ENCODE results near the gene ODR4.
A peak's percentile ranks its signal among the peaks of the same experiment; 100 is the strongest.
"Not testable (repeated sequence)": the region's sequence is repeated elsewhere in the genome, so short reads cannot be mapped to it uniquely, and the experiment has no call there.

Gene ODR4

GRCh38 chr1:186375152-186375928, at the start of gene ODR4, which contains the start of gene TPR:
Gene ODR4 (plus strand): TSS chr1:186375838. CDS start chr1:186379786, 3,948 bp downstream.
Gene TPR (minus strand): TSS chr1:186375253. CDS start chr1:186375028, 225 bp downstream.
- DNase-seq (ENCODE audit: low spot score), result peak; percentile 97

DNA sequence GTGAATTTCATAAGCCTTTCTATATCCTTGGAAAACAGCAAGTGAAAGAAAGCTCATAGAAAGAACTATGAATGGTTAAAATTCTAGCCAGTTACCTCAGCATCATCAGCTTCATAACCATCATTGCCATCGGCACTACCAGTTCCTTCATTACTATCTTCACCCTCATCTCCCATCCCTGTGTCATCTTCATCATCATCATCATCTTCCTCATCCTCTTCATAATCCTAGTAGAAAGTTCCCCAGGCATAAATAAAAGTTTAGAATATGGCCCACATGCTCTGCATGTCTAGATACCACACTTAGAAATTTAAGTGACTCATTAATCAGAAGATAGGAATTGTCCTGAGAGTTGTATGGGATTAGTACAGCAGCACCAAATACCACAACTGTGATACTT, 49.6 kb upstream of the ODR4 start:
- DNase-seq (ENCODE audit: low spot score), result no peak

DNA sequence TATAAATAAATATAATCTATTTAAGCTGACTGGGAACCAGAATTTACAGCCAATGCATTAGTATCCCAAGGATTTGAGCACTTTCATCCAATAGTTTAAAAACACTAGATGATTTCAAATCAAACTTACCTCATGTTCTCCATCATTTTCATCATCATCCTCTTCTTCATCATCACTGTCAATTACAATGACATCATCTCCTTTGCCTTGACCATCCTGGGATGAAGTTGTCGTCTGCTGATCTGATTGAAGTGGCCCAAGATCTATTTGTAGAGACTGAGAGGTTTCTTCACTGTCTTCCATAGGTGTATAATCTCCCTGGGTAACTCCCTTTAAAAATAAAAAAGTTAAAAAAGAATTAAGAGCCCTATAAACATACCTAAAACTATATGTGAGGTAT, 48.3 kb upstream of the ODR4 start:
- no peak for DNase-seq (ENCODE audit: low spot score)

DNA sequence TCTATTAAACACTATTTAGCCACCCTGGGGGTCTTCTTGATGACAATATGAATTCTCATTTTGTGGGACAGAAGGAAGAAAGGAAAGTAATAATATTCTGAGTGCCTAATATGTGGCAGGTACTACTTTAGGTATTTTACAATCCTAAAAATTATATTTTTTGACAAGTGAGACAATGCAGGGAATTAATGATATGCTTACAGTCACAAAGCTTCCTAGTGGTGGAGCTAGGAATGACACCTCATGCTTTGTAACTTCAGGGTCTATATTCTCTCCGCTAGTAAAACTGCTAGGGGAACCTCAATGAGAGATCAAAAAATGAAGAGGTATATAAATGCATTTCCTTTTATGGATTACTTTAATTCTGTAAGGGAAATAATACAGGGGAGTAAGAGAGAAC, 44.9 kb upstream of the ODR4 start:
- no peak for DNase-seq (ENCODE audit: low spot score)

DNA sequence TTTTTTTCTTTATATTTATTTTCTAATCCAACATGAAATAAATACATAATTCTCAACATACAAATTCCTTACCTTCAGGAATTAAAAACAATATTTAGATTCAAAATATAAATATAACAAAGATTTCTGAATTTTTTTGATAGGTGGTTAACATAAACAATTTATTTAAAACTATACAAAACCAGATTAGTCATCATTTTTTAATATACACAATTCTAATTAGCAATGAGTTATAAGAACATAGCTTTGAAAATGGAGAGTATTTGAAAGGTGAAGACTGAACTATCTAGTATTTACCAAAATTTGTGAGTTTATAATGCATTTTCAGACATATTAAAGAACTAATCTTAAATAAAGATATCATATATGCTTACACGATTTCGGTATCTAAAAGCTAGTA, 38.1 kb upstream of the ODR4 start:
- no peak for DNase-seq (ENCODE audit: low spot score)

DNA sequence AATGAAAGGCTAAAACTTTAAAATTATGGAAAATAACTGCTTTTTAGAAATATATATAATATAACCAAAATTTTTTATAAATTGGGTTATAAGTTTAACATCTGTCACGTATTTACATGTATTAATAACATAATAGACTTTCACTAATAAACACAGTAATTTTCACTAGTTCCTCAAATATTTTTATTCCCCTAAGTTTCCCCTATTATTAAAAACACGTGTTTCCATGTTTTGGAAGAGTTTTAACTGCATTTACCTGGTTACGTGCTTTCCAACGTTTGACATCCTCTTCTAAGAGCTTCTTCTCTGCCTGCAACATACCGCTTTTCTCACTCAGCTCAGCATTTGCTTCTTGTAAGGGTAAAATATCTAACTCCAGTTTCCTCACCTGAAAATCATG, 34.9 kb upstream of the ODR4 start:
- DNase-seq (ENCODE audit: low spot score), result no peak

- DNase-seq (ENCODE audit: low spot score), result not testable (repeated sequence)
These were observed 27.6 kb upstream of the ODR4 start for GRCh38 chr1:186347837-186348691.

DNA sequence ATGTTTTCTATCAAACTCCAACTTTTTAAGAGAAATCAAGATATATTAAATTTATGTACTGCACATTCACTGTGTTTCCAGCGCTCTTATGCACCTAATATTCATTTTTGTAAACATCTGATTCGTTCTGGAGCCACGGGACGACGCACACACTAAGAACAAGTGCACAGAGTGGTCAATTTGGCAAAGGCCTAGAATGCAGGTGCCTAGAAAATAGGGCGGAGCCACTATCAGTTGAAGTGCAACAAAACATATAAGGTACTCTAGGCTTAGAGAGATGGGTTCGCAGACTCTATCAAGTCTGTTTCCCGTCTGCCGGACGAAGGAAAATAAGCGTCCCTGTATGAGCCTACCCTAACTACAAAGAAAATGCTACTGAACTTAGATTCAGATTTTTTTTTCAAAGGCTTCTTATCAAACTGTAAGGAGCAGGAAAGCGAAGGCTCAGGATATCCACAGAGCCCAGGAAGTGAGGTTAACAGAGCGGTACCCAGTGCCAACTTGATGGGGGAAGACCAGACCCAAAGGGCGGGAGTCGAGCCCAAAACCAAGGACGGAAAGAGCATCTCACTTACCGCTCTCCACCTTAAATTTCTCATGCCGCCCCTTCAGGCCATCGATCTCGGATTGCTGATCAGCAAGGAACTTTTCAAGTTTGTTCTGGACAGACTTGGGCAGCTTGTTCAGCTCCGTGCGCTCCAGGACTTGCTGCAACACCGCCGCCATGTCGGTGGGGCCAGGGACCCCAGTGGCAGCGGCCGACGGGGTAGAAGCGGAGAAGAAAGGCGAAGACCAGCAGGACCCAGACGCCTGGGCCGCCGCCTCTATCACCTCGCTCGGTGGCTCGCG, 1.1 kb upstream of the ODR4 start:
- peak; percentile 40 for DNase-seq (ENCODE audit: low spot score)

DNA sequence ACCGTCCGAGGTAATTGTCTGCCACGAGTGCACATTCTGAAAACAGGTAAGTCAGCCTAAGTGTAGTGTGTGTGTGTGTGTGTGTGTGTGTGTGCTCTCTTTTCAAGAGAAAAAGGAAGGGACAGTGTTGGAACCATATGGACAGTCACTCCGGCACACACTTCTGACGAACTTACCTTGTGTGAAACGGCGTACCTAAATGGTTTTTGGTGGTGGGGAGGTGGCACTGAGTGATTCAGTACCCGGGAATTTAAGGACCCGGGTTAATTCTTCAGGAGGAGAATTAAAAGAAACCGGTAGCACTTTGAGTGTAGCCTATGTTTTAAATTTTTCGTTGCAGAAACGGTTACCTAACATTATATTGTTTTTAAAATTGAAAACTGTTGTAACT, 286 bp downstream of the ODR4 start:
- no peak for DNase-seq (ENCODE audit: low spot score)

DNA sequence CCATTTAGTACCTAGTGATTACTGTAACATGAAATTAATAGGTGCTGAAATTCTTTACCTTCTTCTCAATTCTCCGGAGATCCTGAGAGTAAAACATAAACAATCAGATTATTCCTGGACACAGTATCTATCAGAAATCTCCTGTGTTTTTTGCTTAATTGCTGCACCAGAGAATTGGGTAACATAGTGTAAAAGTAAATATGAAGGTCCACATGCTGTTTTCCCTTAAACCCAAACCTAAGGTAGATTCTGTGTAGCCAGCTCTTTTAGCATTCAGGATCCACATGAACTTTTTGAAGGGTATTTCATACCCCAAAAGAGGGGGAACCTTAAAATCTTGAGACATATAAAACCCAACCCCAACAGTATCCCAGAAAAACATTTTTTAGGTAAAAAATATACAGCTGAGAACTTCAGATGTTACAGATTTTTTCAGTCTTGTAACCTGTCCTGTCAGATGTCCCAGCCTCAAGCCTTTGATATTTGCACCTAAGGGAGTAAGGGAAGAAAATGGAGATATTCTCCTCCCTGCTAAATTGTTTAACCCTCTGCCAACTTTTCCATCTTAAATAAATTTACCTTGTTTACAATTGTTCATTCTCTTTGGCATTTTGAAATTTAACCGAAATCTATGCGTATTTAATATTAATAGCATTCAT, 11.2 kb downstream of the ODR4 start:
- no peak for DNase-seq (ENCODE audit: low spot score)

DNA sequence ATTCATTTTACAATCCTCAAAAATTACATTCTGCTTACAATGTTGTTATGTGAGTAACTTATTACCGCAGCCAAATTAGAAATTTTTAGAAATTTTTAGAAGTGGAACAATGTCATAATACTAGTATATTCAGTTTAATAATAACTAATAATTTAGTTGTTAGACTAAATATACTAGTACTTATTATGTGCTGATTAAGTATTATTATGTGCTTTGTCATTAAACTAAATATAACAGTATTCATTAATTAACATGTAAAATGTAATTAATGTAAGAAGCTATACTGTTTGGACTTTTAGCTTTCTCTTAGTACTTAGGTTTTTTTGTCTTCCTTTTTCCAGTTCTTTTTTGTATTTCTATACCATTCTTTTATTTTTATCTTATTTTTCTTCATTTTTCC, 15.3 kb downstream of the ODR4 start:
- no peak for DNase-seq (ENCODE audit: low spot score)

GRCh38 chr1:186391841-186392240, 16.2 kb downstream of the ODR4 start:
- DNase-seq (ENCODE audit: low spot score), result no peak

- DNase-seq (ENCODE audit: low spot score), result not testable (repeated sequence)
These were observed 17.1 kb downstream of the ODR4 start for GRCh38 chr1:186392711-186393110.

- DNase-seq (ENCODE audit: low spot score), result not testable (repeated sequence)
These were observed 25.8 kb downstream of the ODR4 start for GRCh38 chr1:186401446-186401845.

DNA sequence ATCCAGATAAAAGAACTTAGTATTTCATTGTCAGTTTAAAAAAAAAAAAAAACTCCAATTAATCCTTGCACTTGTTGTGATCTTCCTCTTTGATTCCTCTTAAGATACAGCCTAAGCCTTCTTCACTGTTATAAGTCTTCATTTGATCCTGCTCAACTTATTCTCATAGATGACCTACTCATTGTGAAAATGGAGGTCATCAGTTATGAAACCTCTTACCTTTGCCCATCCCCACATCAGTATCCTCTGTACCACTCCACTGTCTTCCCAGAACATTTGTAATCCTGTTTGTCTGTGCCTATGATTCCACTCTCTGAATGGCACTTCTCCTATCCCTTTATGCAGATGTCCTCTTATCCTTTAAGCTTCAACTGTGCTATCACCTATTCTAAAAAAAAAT, 28.0 kb downstream of the ODR4 start:
- no peak for DNase-seq (ENCODE audit: low spot score)

DNA sequence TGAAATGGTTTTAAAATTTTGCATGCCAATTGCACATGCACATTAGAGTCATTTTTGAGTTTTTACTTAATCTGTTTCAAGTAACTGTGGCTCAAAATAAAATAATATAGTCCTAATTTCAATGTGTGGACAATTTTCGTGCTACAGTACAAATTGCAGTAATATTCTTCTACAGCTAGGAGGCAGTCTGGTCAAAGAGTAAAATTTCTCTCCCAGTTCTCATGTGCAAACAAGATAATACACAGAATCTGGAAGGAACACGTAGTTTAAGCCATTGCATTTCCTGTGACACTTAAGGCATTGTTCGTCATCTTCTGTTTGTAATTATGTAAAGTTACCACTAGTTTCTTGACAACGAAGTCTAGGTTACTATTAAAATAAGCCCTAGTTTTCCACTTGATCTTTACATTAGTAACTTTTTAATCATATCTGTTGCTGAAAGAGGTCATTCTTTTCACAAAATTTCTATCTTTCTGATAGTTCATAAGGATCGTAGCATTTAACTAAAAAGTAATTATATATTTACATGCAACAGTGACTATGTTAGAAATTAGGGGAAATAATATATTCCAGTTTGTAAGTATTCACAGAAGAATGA, 28.9 kb downstream of the ODR4 start:
- DNase-seq (ENCODE audit: low spot score), result peak; percentile 63

- DNase-seq (ENCODE audit: low spot score), result no peak
These were observed 33.5 kb downstream of the ODR4 start for GRCh38 chr1:186409091-186409490.

DNA sequence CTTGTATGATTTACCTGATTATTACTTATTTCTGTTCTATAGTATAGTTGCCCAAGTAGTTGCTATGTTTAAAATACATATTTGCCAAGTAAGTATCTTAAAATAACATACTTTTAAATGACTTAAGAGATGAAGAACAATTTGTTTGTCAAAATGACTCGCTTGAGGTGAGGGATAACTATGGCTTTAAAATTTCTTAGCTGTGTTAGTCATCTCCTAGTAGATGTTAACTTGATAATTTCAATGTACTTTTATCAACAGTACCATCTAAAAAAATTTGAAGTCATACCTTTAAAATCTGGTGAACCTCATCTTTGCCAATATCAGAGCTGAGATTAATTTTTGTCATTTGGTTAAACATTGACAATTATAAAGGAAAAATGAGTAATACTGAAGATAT, 37.7 kb downstream of the ODR4 start:
- no peak for DNase-seq (ENCODE audit: low spot score)

- DNase-seq (ENCODE audit: low spot score), result no peak
These were observed 42.9 kb downstream of the ODR4 start for GRCh38 chr1:186418503-186418902.

- DNase-seq (ENCODE audit: low spot score), result no peak
These were observed 44.7 kb downstream of the ODR4 start for GRCh38 chr1:186420311-186420710.

- peak; percentile 23 for DNase-seq (ENCODE audit: low spot score)
These were observed 45.3 kb downstream of the ODR4 start for GRCh38 chr1:186420923-186421322.

Measured in AG20443 (cell line).